Measurements from ENCODE around the gene G0S2. TPM values are rescaled to one million over a fixed set of nuclear protein-coding genes. Genes with fewer than 3 reads are reported as not detected.

The G0S2 gene
- total RNA-seq, 1 experiment from 2014 or later: 0.35 TPM

GRCh38 chr1:209642816-209643215 is 32.4 kb upstream of the G0S2 start:
- Histone ChIP-seq H3K9me3 (ENCODE audit: control insufficient read depth, low read depth, low read length) (no peaks in the 10 kb centered on the region), H3K4ac (ENCODE audit: low read depth, low read length) (no peak overlapping the region), H2BK20ac (ENCODE audit: low read depth, low read length, poor library complexity, severe bottlenecking) (no peak overlapping the region), H3K56ac (ENCODE audit: insufficient read length, low read depth, low read length) (no peak overlapping the region), H4K91ac (ENCODE audit: insufficient read length, low read depth, low read length) (no peak overlapping the region), H2AK5ac (ENCODE audit: insufficient read length, low read length) (no peak overlapping the region), H3T11ph (ENCODE audit: low read length) (no peak overlapping the region), H3K27me3 (ENCODE audit: insufficient read depth, low read length) (no peaks in the 10 kb centered on the region), H3K4me1 (ENCODE audit: insufficient read depth, low read length) (no peaks in the 10 kb centered on the region), H3K27ac (ENCODE audit: insufficient read length, low read depth, low read length) (no peak overlapping the region), H3K4me2 (ENCODE audit: insufficient read depth, insufficient read length, low read length) (no peak overlapping the region), H4K20me1 (ENCODE audit: control insufficient read depth, insufficient read depth, insufficient read length) (no peaks in the 10 kb centered on the region), H3K79me2 (ENCODE audit: insufficient read depth, low read length) (no peaks in the 10 kb centered on the region), H4K8ac (replicated peaks; ENCODE audit: insufficient read length, low read depth, low read length) (no peak overlapping the region), H2BK15ac (ENCODE audit: low read depth, low read length) (no peak overlapping the region), H3K14ac (ENCODE audit: insufficient read depth, low read length) (no peak overlapping the region), H3K23ac (ENCODE audit: insufficient read length, low read depth, low read length) (no peak overlapping the region), H4K5ac (ENCODE audit: insufficient read length, low read depth, low read length) (no peak overlapping the region), H2BK120ac (ENCODE audit: low read depth, low read length, poor library complexity, severe bottlenecking) (no peak overlapping the region), H3K9ac (ENCODE audit: extremely low read depth, insufficient read length, low read length) (no peak overlapping the region), H3K23me2 (ENCODE audit: insufficient read length, low read depth, low read length, poor library complexity, severe bottlenecking) (no peaks in the 10 kb centered on the region), H2BK5ac (ENCODE audit: insufficient read length, low read length) (no peak overlapping the region), H2BK12ac (ENCODE audit: insufficient read length, low read depth, low read length) (no peak overlapping the region), H3K18ac (ENCODE audit: insufficient read length, low read depth, low read length) (no peak overlapping the region), H3K79me1 (ENCODE audit: insufficient read depth, low read depth, low read length, poor library complexity, severe bottlenecking) (no peaks in the 10 kb centered on the region), H2AFZ (ENCODE audit: low read length) (no peak overlapping the region)
- DNase-seq: no peak
- Mint-ChIP-seq H3K4me1 (peaks cover 13% of the 10 kb centered on the region in 2 experiments), H3K27ac (no peak overlapping the region), H3K36me3 (ENCODE audit: insufficient read depth in 1 of 3, low read depth in 3 of 3) (no peaks in the 10 kb centered on the region), H3K9me3 (no peaks in the 10 kb centered on the region), H3K27me3 (ENCODE audit: low read depth) (peaks cover 3% of the 10 kb centered on the region), H3K4me3 (no peak overlapping the region)
- no peak for TF ChIP-seq CTCF (conservative IDR thresholded peaks at IDR 0.05)
- no CpG with 5 or more reads among the region's 3 CpGs for WGBS (ENCODE audit: extremely low coverage, insufficient read length, low lambda C conversion rate)
